Peyer's patch (tissue), 4 donors: ENCODE measurements around the gene BANP.

Experiments used
- CTCF ChIP-seq, 6 experiments: fragments of 450-650 bp in 4 of 6; fragments of 200-600 bp in 2 of 6; sonication (generic) in 1 of 6; IDR thresholded peaks; one replicate each; pipeline ENCODE4 v1.5.1; 2017 to 2019; ENCODE audit warnings: antibody characterized with exemption in 6 of 6, mild to moderate bottlenecking in 3 of 6, moderate library complexity in 1 of 6
- POLR2A ChIP-seq, 2 donors: fragments of 450-650 bp; IDR thresholded peaks; one replicate each; pipeline ENCODE4 v1.5.1; 2017; ENCODE audit warnings: antibody characterized with exemption in 2 of 2, mild to moderate bottlenecking in 2 of 2, moderate library complexity in 2 of 2

GRCh38 chr16:88023366-88023765 lies 72.1 kb downstream of the BANP start:
- TF ChIP-seq POLR2A (IDR thresholded peaks at IDR 0.05) (no peak), CTCF (IDR thresholded peaks at IDR 0.05) (no peak)
